ENCODE measurements around the gene NUMB. TPM values are rescaled to one million over a fixed set of nuclear protein-coding genes. Genes with fewer than 3 reads are reported as not detected.

NUMB gene
- total and polyA plus RNA-seq, 12 donors: 24.6 to 63.3 (median 48.4) TPM

DNA sequence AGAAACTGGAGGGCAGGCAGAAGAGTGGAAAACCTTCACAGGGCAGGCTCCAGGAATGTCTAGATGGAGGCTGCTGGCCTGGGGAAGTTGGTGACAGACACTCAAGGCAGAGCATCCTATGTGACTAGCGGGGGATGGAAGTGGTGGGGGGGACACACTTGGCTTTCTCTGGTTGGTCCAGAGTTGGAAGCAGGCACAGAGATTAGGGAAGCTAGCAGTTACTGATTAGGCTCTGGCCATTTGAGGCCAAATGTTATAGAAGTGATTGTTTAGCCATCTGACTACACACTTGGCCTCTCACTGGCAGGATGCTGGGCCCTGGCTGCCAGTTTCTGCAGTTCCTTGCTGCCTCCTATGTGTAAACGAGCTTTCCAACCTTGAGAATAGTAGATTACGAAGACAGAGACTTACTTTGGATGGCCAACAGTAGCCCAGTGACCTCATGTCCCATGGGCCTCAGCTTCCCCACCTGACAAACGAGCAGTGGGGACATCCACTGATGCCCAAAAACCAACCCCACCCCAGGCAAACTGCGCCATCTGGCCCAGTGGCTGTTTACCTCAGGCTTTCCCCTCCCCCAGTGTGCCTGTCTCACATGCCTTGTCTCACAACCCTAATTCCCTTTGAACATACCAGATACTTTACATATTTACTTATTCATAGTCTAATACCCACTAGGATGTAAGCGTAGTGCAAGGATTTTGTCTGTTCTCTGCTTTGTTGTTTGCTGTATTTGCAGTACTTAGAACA lies 118.3 kb downstream of the NUMB start:
- no peaks in the 10 kb centered on the region for H3K27me3 ChIP-seq

DNA sequence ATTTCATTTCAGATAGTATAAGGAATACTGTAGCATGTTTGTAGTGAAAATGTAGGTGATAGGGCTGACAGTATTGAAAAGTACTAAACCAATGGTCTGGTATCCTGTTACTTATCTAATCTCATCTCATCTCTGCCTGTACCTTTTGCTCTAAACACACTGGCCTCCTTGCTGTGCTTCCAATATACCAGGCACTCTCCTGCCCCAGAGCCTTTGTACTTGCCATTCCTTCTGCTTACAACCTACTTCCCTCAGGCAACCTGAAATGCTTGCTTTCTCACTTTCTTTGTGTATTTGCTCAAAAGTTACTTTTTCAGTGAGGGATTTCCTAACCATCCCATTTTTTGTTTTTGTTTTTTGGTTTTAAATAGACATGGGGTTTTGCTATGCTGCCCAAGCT lies 119.1 kb downstream of the NUMB start:
- Histone ChIP-seq H3K27ac (no peak overlapping the region), H3K4me3 (no peak overlapping the region), H3K4me1 (replicated peaks in 1 of 2) (peaks cover 0 to 9% of the 10 kb centered on the region in 2 donors), H3K9me3 (replicated peaks in 1 of 3) (no peaks in the 10 kb centered on the region), H3K36me3 (replicated peaks in 1 of 2) (no peaks in the 10 kb centered on the region), H3K27me3 (no peaks in the 10 kb centered on the region)
- TF ChIP-seq, protein P1, sequence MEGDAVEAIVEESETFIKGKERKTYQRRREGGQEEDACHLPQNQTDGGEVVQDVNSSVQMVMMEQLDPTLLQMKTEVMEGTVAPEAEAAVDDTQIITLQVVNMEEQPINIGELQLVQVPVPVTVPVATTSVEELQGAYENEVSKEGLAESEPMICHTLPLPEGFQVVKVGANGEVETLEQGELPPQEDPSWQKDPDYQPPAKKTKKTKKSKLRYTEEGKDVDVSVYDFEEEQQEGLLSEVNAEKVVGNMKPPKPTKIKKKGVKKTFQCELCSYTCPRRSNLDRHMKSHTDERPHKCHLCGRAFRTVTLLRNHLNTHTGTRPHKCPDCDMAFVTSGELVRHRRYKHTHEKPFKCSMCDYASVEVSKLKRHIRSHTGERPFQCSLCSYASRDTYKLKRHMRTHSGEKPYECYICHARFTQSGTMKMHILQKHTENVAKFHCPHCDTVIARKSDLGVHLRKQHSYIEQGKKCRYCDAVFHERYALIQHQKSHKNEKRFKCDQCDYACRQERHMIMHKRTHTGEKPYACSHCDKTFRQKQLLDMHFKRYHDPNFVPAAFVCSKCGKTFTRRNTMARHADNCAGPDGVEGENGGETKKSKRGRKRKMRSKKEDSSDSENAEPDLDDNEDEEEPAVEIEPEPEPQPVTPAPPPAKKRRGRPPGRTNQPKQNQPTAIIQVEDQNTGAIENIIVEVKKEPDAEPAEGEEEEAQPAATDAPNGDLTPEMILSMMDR (IDR thresholded peaks at IDR 0.05): no peak
- no peak for TF ChIP-seq POLR2A (IDR thresholded peaks at IDR 0.05)
- intact Hi-C loops (cut with DNase I): no loop called here
- DNase-seq: no peak

More for the DNA sequence above, 118.3 kb downstream of the NUMB start:
- Histone ChIP-seq H3K4me3 (no peak overlapping the region), H3K4me1 (replicated peaks in 1 of 2) (peaks cover 0 to 9% of the 10 kb centered on the region in 2 donors), H3K36me3 (replicated peaks in 1 of 2) (no peaks in the 10 kb centered on the region), H3K27ac (no peak overlapping the region), H3K9me3 (replicated peaks in 1 of 3) (no peaks in the 10 kb centered on the region)
- DNase-seq: no peak
- WGBS, 4 donors: 94 to 97% (median 95%) methylated on average over 4 to 6 of the region's 6 CpGs
- intact Hi-C loops (cut with DNase I): no loop called here
- no peak for TF ChIP-seq POLR2A (IDR thresholded peaks at IDR 0.05)
- TF ChIP-seq, protein P1 (IDR thresholded peaks at IDR 0.05): no peak

DNA sequence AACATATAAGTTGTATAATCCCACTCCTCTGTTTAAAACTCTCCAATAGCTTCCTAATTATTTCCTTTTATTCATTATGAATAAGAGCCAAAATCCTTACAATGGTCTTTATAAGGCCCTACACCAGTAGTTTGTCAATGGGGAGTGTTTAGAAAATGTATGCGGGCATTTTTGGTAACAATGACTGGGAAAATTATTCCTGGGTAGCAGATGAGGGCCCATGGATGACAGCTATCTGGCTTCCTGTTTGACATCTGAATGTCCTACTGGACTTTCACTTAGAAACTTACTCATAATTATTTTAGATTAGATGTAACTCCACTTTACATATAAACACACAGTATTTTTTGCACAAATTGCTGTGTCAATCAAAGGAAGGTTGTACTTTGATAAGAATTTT lies 119.8 kb downstream of the NUMB start:
- Histone ChIP-seq H3K36me3 (replicated peaks in 1 of 2) (no peaks in the 10 kb centered on the region), H3K4me3 (no peak overlapping the region), H3K9me3 (replicated peaks in 1 of 3) (no peaks in the 10 kb centered on the region), H3K4me1 (replicated peaks in 1 of 2) (peaks cover 0 to 9% of the 10 kb centered on the region in 2 donors), H3K27me3 (no peaks in the 10 kb centered on the region), H3K27ac (no peak overlapping the region)
- DNase-seq: no peak
- TF ChIP-seq POLR2A (IDR thresholded peaks at IDR 0.05): no peak
- TF ChIP-seq, protein P1 (IDR thresholded peaks at IDR 0.05): no peak
- intact Hi-C loops (cut with DNase I): no loop called here
- 84 to 97% (median 90%) methylated on average over 1 of the region's 1 CpG for WGBS, 4 donors

DNA sequence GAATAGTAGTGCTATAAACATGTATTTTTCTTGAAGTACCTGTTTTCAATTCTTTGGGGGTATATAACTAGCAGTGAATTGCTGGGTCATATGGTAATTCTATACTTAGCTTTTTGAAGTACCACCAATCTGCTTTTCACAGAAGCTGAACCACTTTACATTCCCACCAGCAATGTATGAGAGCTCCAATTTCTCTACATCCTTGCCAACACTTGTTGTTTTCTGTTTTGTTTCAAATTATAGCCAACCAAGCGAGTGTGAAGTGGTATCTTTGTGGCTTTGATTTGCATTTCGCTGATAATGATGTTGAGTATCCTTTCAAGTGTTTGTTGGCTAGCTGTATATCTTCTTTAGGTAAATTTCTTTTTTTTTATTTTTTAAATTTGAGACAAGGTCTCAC lies 125.3 kb downstream of the NUMB start:
- DNase-seq: no peak
- peaks cover 0 to 9% of the 10 kb centered on the region in 2 donors for H3K4me1 ChIP-seq (replicated peaks in 1 of 2)
- TF ChIP-seq, protein P1 (IDR thresholded peaks at IDR 0.05): no peak
- TF ChIP-seq POLR2A (IDR thresholded peaks at IDR 0.05): no peak
- no peak overlapping the region for H3K4me3 ChIP-seq
- H3K27ac ChIP-seq: no peak overlapping the region
- H3K36me3 ChIP-seq (replicated peaks in 1 of 2): no peaks in the 10 kb centered on the region
- no peaks in the 10 kb centered on the region for H3K9me3 ChIP-seq (replicated peaks in 1 of 3)
- WGBS, 4 donors: 95 to 100% (median 98%) methylated on average over 2 of the region's 2 CpGs
- intact Hi-C loops (cut with DNase I): no loop called here
- H3K27me3 ChIP-seq: no peaks in the 10 kb centered on the region

All from adrenal gland (tissue), 12 donors.